SU-DHL-6 (cell line): ENCODE measurements around the gene PLA2G2C.

Experiments
- H2AFZ ChIP-seq: fragments of 200-600 bp; sonication (generic); 2 replicates; pipeline ENCODE4 v1.6.1; 2014; ENCODE audit warnings: low read depth, mild to moderate bottlenecking, moderate library complexity, mixed read lengths, antibody characterized with exemption, low read length; ENCODE audit not compliant: severe bottlenecking
- H3F3A ChIP-seq: fragments of 200-600 bp; shearing (Covaris generic); 2 replicates; pipeline ENCODE4 v1.6.0; 2016; ENCODE audit warnings: antibody characterized with exemption, mild to moderate bottlenecking; ENCODE audit not compliant: insufficient read depth
- H3K27ac ChIP-seq: fragments of 200-600 bp; sonication (generic); 2 replicates; pipeline ENCODE4 v1.5.1; 2016; ENCODE audit warnings: low read depth, mild to moderate bottlenecking, low read length, moderate library complexity, mixed read lengths
- H3K27me3 ChIP-seq: fragments of 200-600 bp; sonication (generic), shearing (Covaris generic); 2 replicates; pipeline ENCODE4 v1.6.0; 2014; ENCODE audit warnings: mild to moderate bottlenecking, low read length
- H3K36me3 ChIP-seq: fragments of 200-600 bp; sonication (generic); 2 replicates; pipeline ENCODE4 v1.6.1; 2014; ENCODE audit warnings: mild to moderate bottlenecking, low read length, mixed read lengths
- H3K4me2 ChIP-seq: fragments of 300-600, 200-600 bp; shearing (Covaris generic), sonication (generic); 2 replicates; pipeline ENCODE4 v1.6.0; 2014; ENCODE audit warnings: low read length, low read depth, mild to moderate bottlenecking; ENCODE audit not compliant: poor library complexity, severe bottlenecking
- H3K4me3 ChIP-seq: fragments of 200-600 bp; sonication (generic); 2 replicates; pipeline ENCODE4 v1.5.1; 2014; ENCODE audit warnings: antibody characterized with exemption, low read length, mild to moderate bottlenecking, mixed read lengths; ENCODE audit not compliant: insufficient read depth, poor library complexity, severe bottlenecking
- H3K79me2 ChIP-seq: fragments of 200-600 bp; sonication (generic); 2 replicates; pipeline ENCODE4 v1.6.1; 2014; ENCODE audit warnings: mild to moderate bottlenecking, low read length, moderate library complexity; ENCODE audit not compliant: insufficient read depth
- H3K9ac ChIP-seq: fragments of 200-600 bp; sonication (generic); 2 replicates; pipeline ENCODE4 v1.7.0; 2014; ENCODE audit warnings: mild to moderate bottlenecking, low read length
- H3K9me2 ChIP-seq: fragments of 200-600 bp; sonication (generic); replicated peaks from 2 replicates; pipeline ENCODE4 v1.6.1; 2014; ENCODE audit warnings: low read length; ENCODE audit not compliant: insufficient read depth
- H3K9me3 ChIP-seq: fragments of 200-600 bp; sonication (generic); 2 replicates; pipeline ENCODE4 v1.6.1; 2014; ENCODE audit warnings: low read length, mixed read lengths; ENCODE audit not compliant: insufficient read depth
- H4K20me1 ChIP-seq: fragments of 200-600 bp; sonication (generic); 2 replicates; pipeline ENCODE4 v1.6.1; 2014; ENCODE audit warnings: low read depth, mild to moderate bottlenecking, antibody characterized with exemption, low read length, moderate library complexity, mixed read lengths
- CTCF ChIP-seq: fragments of 200-600 bp; sonication (generic); IDR thresholded peaks from one replicate; pipeline ENCODE4 v1.5.1; 2017; ENCODE audit warnings: antibody characterized with exemption, mild to moderate bottlenecking, low read length, moderate library complexity; ENCODE audit not compliant: insufficient read depth, poor library complexity, severe bottlenecking
- EZH2phosphoT487 ChIP-seq: fragments of 200-600 bp; sonication (generic), shearing (Covaris generic); conservative IDR thresholded peaks from 2 replicates; pipeline ENCODE4 v1.6.1; 2018; ENCODE audit warnings: mild to moderate bottlenecking, antibody characterized with exemption, low read length, moderate library complexity, mixed read lengths

The PLA2G2C gene

DNA sequence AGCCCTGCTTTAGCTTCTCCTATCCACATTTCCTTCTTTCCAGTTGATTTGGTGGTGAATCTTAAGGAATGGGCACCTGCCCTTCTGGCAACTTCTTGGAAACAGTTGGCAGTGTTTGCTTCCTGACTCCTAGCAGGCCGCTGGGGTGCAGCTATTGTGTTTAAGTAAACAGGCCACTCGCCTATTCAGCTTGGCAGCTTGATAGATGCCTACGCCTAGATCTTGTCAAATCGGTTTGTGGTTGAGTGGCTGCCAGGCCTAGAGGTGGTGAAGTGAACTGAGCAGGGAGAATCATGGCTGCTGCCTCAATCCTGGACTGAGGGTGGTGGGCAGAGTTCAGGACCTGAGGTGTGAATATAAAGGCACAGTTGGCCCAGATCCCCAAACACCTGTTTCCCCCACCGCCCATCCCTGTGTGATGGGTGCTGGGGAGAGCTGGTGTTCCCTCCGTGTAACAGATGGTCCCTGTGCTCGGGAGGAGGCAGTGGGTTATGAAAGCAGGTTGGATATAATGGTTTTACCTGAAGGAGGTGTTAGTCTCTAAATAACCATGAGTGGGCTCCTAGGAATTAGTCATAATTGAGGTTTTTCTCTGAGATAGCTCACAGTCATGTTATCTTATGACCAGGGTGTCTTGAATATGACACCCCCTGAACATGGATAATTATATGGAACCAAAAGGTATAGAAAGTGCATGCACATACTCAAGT lies 940 bp upstream of the PLA2G2C start:
- no peak overlapping the region for H3K4me2 ChIP-seq
- H2AFZ ChIP-seq: no peak overlapping the region
- TF ChIP-seq CTCF (no peak), EZH2phosphoT487 (no peak)

GRCh38 chr1:20184997-20185833 lies 1.1 kb downstream of the PLA2G2C start:
- Histone ChIP-seq H3K4me3 (no peak overlapping the region), H2AFZ (no peak overlapping the region), H3K4me2 (no peak overlapping the region), H4K20me1 (no peaks in the 10 kb centered on the region), H3K79me2 (no peaks in the 10 kb centered on the region), H3K36me3 (no peaks in the 10 kb centered on the region), H3K27ac (no peak overlapping the region), H3K9me3 (no peaks in the 10 kb centered on the region), H3K27me3 (no peaks in the 10 kb centered on the region; the same call in 1 of the 2 replicates), H3K9ac (no peak overlapping the region), H3K9me2 (no peaks in the 10 kb centered on the region), H3F3A (no peaks in the 10 kb centered on the region)
- TF ChIP-seq CTCF (no peak), EZH2phosphoT487 (no peak)

More for the DNA sequence above, 940 bp upstream of the PLA2G2C start:
- no peaks in the 10 kb centered on the region for H3K9me3 ChIP-seq
- H4K20me1 ChIP-seq: no peaks in the 10 kb centered on the region
- no peaks in the 10 kb centered on the region for H3K79me2 ChIP-seq
- no peak overlapping the region for H3K27ac ChIP-seq
- no peak overlapping the region for H3K4me3 ChIP-seq
- no peaks in the 10 kb centered on the region for H3K36me3 ChIP-seq
- H3K9ac ChIP-seq: no peak overlapping the region
- H3K9me2 ChIP-seq: no peaks in the 10 kb centered on the region
- no peaks in the 10 kb centered on the region for H3F3A ChIP-seq
- H3K27me3 ChIP-seq: no peaks in the 10 kb centered on the region

DNA sequence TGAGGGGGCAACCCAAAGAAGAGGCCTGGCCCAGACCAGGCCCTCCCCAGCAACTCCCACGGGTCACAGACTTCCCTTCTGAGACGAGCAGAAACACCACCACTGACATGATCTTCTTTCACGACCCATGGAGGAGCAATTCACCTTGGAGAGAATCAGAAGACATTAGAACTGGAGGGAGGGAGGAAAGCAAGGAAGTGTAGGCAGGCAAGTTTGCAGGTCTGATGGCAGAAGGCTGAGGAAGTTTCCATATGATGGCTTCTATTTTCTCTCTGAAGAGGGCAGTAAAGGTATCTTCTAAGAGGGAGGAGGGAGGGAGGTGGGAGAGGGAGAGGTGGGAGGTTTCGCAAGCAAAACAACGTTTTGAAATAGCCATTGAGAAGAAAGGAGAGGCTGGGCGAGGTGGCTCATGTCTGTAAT lies 1.8 kb downstream of the PLA2G2C start:
- Histone ChIP-seq H3K27ac (no peak overlapping the region), H3F3A (no peaks in the 10 kb centered on the region), H3K36me3 (no peaks in the 10 kb centered on the region), H3K27me3 (no peaks in the 10 kb centered on the region; the same call in 1 of the 2 replicates), H4K20me1 (no peaks in the 10 kb centered on the region), H3K4me3 (no peak overlapping the region), H3K9me3 (no peaks in the 10 kb centered on the region), H3K9ac (no peak overlapping the region), H3K9me2 (no peaks in the 10 kb centered on the region), H3K4me2 (no peak overlapping the region), H3K79me2 (no peaks in the 10 kb centered on the region), H2AFZ (no peak overlapping the region)
- TF ChIP-seq EZH2phosphoT487 (no peak), CTCF (no peak)
